GM12864 (cell line): ENCODE data around the gene COG2.

Experiments
- DNase-seq: peaks from one replicate; pipeline ENCODE4 v3.0.0-alpha.2; 2011; ENCODE audit warnings: low read depth
- H3K4me3 ChIP-seq: 2 replicates; pipeline ENCODE4 v1.5.1; 2011; ENCODE audit warnings: mild to moderate bottlenecking, low read depth, low read length, control low read depth
- TF ChIP-seq, protein P1 (sequence below): IDR thresholded peaks from 2 replicates; pipeline ENCODE4 v1.5.1; 2011; ENCODE audit warnings: low read depth, mild to moderate bottlenecking, moderate library complexity, low read length, control low read depth, inconsistent platforms; ENCODE audit errors: missing control alignments

Gene COG2

GRCh38 chr1:230708631-230709580 lies 66.6 kb downstream of the COG2 start:
- no peak overlapping the region for H3K4me3 ChIP-seq
- no peak for DNase-seq
- TF ChIP-seq, protein P1, sequence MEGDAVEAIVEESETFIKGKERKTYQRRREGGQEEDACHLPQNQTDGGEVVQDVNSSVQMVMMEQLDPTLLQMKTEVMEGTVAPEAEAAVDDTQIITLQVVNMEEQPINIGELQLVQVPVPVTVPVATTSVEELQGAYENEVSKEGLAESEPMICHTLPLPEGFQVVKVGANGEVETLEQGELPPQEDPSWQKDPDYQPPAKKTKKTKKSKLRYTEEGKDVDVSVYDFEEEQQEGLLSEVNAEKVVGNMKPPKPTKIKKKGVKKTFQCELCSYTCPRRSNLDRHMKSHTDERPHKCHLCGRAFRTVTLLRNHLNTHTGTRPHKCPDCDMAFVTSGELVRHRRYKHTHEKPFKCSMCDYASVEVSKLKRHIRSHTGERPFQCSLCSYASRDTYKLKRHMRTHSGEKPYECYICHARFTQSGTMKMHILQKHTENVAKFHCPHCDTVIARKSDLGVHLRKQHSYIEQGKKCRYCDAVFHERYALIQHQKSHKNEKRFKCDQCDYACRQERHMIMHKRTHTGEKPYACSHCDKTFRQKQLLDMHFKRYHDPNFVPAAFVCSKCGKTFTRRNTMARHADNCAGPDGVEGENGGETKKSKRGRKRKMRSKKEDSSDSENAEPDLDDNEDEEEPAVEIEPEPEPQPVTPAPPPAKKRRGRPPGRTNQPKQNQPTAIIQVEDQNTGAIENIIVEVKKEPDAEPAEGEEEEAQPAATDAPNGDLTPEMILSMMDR = no peak

DNA sequence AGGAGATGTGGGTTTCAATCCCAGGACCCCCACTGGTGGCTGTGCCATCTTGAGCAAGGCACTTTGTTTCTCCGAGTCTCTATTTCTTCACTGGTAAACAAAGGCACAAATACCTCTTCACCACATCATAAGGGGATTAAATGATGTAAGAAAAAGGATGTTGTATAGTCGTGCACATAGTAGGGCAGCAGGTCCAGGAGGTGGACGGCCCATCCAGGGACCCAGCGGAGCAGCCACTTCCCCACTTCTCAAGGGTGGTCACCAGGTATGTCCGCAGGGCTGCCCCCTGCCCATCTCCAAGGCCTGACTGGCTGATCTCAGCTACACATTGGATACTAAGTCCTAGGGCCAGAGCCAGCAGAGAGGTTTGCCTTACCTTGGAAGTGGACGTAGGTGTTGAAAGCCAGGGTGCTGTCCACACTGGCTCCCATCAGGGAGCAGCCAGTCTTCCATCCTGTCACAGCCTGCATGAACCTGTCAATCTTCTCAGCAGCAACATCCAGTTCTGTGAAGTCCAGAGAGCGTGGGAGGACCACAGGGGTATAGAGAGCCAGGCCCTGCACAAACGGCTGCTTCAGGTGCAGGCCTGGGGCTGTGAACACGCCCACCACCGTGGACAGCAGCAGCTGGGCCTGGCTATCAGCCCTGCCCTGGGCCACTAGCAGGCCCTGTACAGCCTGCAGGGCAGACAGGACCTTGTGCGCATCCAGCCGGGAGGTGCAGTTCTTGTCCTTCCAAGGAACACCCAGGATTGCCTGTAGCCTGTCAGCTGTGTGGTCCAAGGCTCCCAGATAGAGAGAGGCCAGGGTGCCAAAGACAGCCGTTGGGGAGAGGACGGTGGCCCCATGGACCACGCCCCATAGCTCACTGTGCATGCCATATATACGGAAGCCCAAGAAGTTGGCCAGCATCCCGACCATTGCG lies 67.6 kb downstream of the COG2 start:
- TF ChIP-seq, protein P1 = no peak
- no peak overlapping the region for H3K4me3 ChIP-seq
- DNase-seq = no peak

DNA sequence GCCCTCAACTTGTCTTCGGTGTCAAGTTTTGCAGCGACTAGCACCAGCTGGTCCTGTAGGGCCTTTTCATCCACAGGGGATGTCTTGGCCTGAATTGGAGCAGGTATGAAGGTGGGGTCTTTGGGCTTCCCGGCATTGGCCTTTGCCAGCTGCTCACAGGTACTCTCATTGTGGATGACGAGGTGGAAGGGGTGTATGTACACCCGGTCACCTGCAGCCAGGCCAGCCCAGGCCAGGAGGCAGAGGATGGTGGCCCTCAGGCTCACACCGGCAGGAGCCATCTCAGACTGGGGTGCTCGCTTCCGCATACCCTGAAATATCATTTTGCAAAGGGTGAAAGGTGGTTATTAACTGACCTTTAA lies 68.2 kb downstream of the COG2 start:
- TF ChIP-seq, protein P1 = no peak
- no peak overlapping the region for H3K4me3 ChIP-seq
- no peak for DNase-seq

DNA sequence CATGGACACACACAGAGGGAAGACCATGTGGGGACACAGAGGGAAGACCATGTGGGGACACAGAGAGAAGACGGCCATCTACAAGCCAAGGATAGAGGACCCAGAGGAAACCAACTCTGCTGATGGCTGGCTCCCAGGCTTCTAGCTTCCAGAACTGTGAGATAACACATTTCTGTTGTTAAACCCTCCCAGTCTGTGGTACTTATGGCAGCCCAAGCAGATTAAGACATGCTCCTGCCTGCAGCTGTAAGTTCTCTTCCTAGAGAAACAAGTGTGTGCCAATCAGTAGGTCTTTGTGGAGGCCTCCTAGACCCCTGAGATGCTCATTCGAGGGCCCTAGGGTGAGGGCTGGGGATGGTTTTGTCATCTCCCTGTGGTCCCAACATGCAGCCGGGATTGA lies 69.0 kb downstream of the COG2 start:
- H3K4me3 ChIP-seq = no peak overlapping the region
- TF ChIP-seq, protein P1 = no peak
- no peak for DNase-seq

DNA sequence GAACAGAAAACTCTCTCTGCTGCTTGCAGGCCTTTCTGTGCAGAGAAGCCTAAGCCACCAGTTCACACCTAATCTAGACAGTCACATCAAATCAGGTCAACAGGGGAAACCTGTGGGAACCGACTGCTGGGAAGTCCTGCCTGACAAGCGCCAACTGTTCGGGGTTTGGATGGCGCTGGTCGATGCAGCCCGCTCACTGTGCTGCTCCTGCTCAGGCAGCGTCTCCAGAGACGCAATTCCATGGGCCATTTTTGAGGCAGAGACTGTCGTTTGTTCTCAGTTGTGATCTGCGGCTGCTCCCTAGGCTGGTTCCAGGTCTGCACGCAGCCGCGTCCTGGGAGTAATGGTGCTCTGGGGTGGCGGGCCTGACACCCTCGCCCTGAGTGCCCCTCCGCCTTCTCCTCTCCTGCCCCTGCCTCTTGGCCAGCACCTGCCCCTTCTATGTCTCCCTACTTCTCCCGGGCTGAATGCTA lies 70.2 kb downstream of the COG2 start:
- no peak overlapping the region for H3K4me3 ChIP-seq
- TF ChIP-seq, protein P1 = no peak
- no peak for DNase-seq

DNA sequence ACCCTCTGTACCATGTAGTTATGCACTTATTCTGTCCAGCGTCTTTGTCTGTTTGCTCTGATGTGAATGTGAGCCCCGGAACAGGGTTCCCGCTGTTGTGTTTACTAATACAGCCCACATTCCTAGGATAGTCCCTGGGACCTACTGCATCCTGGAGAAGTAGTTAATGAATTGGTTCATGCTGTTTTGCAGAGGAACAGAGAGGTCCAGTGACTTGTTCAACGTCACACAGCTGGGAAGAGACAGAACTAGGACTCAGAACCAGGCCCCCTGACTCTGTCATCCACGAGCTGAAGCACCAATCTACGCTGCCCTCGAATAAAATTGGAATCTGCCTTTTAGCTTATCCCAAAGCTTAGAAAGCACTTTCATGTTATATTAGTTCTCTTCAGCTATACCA lies 70.9 kb downstream of the COG2 start:
- DNase-seq = no peak
- TF ChIP-seq, protein P1 = no peak
- no peak overlapping the region for H3K4me3 ChIP-seq
